ENCODE results near the gene TMPRSS9. TPM values are rescaled to one million over a fixed set of nuclear protein-coding genes. Genes with fewer than 3 reads are reported as not detected.

TMPRSS9 gene
- polyA plus RNA-seq, 1 experiment: not detected

- ChIA-PET CTCF (interaction anchor here (0.7 to 1.3 kb wide), 2 partner anchors 10 to 35 kb away, joined by 3 read pairs; partner anchors contain the start of gene LSM7), POLR2A (no interaction called here)
- DNase-seq (ENCODE audit: low read depth): no peak
- H3K36me3 ChIP-seq (ENCODE audit: control insufficient read depth, insufficient read depth, low read length): no peaks in the 10 kb centered on the region
- no peak overlapping the region for H3K4me3 ChIP-seq (ENCODE audit: low read depth, low read length)
- TF ChIP-seq CTCF (IDR thresholded peaks at IDR 0.05; ENCODE audit: insufficient read depth, low read depth, low read length): no peak
- peaks cover 15% of the 10 kb centered on the region for H3K27me3 ChIP-seq (ENCODE audit: control insufficient read depth, insufficient read depth, low read length)
These were observed 3.4 kb downstream of the TMPRSS9 start for GRCh38 chr19:2363419-2363818.

- Histone ChIP-seq H3K36me3 (ENCODE audit: control insufficient read depth, insufficient read depth, low read length) (no peaks in the 10 kb centered on the region), H3K27me3 (ENCODE audit: control insufficient read depth, insufficient read depth, low read length) (peaks cover 8% of the 10 kb centered on the region), H3K4me3 (ENCODE audit: low read depth, low read length) (no peak overlapping the region)
- no peak for DNase-seq (ENCODE audit: low read depth)
- ChIA-PET CTCF (interaction anchor here (0.7 kb wide), 1 partner anchor 16 kb away, joined by 3 read pairs; no protein-coding TSS in a partner anchor), POLR2A (no interaction called here)
- no peak for TF ChIP-seq CTCF (IDR thresholded peaks at IDR 0.05; ENCODE audit: insufficient read depth, low read depth, low read length)
These were observed 5.3 kb downstream of the TMPRSS9 start for GRCh38 chr19:2365201-2365970.

- Histone ChIP-seq H3K36me3 (ENCODE audit: control insufficient read depth, insufficient read depth, low read length) (no peaks in the 10 kb centered on the region), H3K27me3 (ENCODE audit: control insufficient read depth, insufficient read depth, low read length) (no peaks in the 10 kb centered on the region), H3K4me3 (ENCODE audit: low read depth, low read length) (no peak overlapping the region)
- ChIA-PET CTCF (interaction anchor here (1.0 to 1.5 kb wide), 2 partner anchors 38 to 56 kb away, joined by 3 to 6 read pairs; no protein-coding TSS in a partner anchor), POLR2A (no interaction called here)
- no peak for DNase-seq (ENCODE audit: low read depth)
- TF ChIP-seq CTCF (IDR thresholded peaks at IDR 0.05; ENCODE audit: insufficient read depth, low read depth, low read length): no peak
These were observed 11.6 kb downstream of the TMPRSS9 start for GRCh38 chr19:2371656-2372055.

GRCh38 chr19:2372076-2372612, 12.1 kb downstream of the TMPRSS9 start:
- Histone ChIP-seq H3K27me3 (ENCODE audit: control insufficient read depth, insufficient read depth, low read length) (no peaks in the 10 kb centered on the region), H3K36me3 (ENCODE audit: control insufficient read depth, insufficient read depth, low read length) (no peaks in the 10 kb centered on the region), H3K4me3 (ENCODE audit: low read depth, low read length) (no peak overlapping the region)
- ChIA-PET CTCF (interaction anchor here (1.0 to 1.5 kb wide), 2 partner anchors 38 to 56 kb away, joined by 3 to 6 read pairs; no protein-coding TSS in a partner anchor), POLR2A (no interaction called here)
- TF ChIP-seq CTCF (IDR thresholded peaks at IDR 0.05; ENCODE audit: insufficient read depth, low read depth, low read length): no peak
- DNase-seq (ENCODE audit: low read depth): no peak

GRCh38 chr19:2374808-2375207, 14.7 kb downstream of the TMPRSS9 start:
- ChIA-PET CTCF (interaction anchor here (2.2 kb wide), 1 partner anchor 17 kb away, joined by 5 read pairs; no protein-coding TSS in a partner anchor), POLR2A (no interaction called here)
- DNase-seq (ENCODE audit: low read depth): no peak
- H3K36me3 ChIP-seq (ENCODE audit: control insufficient read depth, insufficient read depth, low read length): no peaks in the 10 kb centered on the region
- no peaks in the 10 kb centered on the region for H3K27me3 ChIP-seq (ENCODE audit: control insufficient read depth, insufficient read depth, low read length)
- no peak for TF ChIP-seq CTCF (IDR thresholded peaks at IDR 0.05; ENCODE audit: insufficient read depth, low read depth, low read length)
- no peak overlapping the region for H3K4me3 ChIP-seq (ENCODE audit: low read depth, low read length)

All from BJ (cell line).